ENCODE data around the gene QRICH1.

The QRICH1 gene

DNA sequence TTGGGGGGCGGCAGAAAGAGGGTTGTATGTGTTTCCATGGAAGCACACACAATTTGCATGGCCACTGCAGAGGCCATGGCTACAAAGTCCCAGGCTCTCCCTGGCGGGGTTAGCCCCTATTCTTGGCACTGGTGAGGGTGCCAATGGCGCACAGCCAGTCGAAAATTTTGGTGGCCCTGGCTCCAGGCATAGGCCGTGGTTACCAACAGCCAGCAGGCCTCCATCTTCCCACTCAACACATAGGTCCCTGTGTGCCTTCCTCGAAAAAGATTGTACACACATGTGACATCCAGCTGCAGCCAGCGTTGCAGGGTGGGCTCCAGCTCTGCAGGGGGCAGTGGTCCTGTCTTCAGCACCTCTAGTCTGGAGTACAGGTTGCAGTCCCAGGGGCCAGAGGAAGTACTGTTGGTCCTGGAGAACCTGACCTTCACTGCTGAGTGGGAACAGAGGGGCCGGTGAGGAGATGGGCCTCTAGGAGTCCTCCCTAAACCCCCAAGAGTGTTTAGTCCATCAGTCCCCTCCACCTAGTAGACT lies 96.7 kb downstream of the QRICH1 start:
- no peak for FAIRE-seq

DNA sequence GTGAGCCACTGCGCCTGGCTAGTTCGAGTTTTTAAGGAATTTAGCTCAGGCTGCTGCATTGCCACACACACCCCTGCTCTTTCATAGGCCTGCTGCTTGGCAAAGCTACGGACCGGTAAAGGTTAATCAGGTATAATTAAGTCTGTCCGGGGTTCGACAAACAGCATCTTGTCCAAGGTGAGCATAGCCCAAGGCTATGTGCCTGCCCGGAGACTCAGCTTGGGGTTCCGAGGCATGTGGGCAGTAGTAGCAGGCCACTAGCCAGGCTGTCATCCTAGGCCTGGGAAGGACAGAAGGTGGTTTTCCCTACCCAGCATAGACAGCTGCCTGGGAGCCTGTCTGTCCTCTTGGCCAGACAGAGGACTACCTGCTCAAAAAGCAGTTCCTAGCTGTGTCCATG lies 97.2 kb downstream of the QRICH1 start:
- FAIRE-seq: no peak

DNA sequence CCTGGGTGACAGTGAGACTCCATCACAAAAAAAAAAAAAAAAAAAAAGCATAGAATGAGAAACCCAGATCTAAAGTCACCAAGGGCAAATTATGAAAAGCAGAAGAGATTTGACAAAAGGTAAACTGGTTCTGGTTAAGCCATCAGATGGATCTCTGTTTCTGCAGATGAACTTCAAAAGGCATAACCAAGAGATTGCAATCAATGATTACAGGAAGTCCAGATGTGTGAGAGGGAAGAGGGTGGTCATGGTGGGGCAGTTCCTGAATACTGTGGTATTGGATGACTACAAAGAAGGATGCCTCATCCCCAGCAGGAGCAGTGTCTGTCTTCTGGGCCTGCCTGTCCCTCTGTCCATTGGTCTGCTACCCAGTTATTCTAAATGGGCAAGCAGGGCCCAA lies 100.0 kb downstream of the QRICH1 start:
- no peak for FAIRE-seq

DNA sequence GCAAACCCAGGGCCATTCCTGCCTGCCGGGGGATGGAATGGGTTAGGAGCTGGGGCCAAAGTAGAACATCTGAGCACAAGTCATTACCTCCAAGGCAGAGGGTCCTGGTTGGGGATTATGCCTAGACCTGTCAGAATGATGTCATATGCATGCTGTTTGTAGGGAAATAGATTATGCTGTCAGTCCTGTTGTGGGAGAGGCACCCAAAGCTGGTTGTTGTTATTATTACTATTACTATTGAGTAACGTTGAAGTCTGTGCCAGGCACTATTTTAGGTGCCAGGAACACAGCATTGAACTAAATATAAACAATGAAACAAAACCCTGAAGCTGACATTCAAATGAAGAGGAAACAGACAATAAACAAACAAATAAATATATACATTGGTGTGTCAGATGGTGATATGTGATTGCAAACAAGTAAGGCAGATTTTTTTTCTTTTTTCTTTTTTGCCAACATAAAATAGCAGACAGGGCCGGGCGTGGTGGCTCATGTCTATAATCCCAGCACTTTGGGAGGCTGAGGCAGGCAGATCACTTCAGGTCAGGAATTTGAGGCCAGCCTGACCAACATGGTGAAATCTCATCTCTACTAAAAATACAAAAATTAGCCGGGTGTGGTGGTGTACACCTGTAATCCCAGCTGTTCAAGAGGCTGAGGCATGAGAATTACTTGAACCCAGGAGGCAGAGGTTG lies 101.9 kb downstream of the QRICH1 start:
- no peak for FAIRE-seq

DNA sequence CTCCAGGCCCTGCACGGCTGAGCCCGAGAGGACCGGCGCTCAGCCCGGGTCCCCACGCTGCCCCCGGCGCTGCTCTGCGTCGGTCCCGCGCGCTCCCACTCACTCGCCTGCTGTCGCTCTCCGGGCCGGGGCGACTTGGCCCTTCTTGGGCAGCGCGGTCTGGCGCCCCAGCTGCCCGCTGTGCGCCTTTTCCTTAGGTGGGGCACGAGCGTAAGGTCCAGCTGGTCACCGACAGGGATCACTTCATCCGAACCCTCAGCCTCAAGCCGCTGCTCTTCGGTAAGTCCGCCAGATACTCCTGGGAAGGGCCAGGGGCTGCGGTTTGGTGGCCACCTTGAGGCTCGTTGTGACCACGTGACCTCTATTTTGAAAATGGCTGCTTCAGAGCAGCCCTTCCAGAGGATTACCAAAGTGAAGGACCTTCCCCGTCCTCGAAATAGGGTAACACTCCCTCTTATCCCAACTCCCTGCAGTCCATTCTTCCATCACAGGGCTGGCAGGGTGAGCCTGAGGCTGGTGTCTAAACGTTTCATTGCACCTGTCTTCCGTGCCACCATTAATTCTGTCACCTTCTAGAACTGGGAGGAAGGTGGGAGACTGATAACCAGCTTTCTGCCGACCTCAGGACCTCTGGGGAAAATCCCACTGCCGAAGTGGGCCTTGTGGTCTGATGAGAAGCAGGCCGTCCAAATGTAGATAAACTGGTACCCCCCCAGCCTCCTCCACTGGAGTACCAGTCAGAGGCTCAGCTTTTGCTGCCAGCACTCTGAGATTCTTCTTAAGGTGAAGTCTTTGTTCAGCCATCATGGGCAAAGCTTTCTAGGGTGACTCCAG lies 103.0 kb downstream of the QRICH1 start:
- no peak for FAIRE-seq

DNA sequence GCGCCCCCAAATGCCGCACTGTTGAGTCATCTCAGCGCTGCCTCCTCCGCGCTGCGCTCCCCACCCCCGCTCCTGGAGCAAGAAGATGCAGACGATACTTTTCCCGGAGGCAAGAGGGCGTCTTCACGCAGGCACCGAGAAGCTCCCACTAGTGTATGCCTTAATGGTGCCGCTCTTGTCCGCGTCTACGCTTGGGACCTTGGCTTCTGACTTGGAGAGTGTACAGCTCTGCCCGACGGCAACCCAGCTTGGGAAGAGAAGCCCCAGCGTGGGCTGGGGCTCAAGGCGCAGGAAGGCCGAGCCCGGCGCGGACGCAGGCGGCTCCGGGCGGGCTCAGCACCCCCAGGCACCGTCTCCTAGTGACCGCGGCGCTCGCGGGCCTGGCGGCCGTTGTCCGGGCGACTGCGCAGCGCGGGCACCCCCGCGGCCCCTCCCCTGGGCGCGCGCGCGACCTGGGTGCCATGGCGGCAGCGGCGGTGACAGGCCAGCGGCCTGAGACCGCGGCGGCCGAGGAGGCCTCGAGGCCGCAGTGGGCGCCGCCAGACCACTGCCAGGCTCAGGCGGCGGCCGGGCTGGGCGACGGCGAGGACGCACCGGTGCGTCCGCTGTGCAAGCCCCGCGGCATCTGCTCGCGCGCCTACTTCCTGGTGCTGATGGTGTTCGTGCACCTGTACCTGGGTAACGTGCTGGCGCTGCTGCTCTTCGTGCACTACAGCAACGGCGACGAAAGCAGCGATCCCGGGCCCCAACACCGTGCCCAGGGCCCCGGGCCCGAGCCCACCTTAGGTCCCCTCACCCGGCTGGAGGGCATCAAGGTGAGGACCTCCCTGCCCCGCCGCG lies 103.9 kb downstream of the QRICH1 start, which contains the start of gene P4HTM:
Gene P4HTM, plus strand, starts transcription at position 446 of the 840 bp plus-strand sequence. Its CDS starts 16 bp downstream, at position 462.
- no peak for FAIRE-seq

DNA sequence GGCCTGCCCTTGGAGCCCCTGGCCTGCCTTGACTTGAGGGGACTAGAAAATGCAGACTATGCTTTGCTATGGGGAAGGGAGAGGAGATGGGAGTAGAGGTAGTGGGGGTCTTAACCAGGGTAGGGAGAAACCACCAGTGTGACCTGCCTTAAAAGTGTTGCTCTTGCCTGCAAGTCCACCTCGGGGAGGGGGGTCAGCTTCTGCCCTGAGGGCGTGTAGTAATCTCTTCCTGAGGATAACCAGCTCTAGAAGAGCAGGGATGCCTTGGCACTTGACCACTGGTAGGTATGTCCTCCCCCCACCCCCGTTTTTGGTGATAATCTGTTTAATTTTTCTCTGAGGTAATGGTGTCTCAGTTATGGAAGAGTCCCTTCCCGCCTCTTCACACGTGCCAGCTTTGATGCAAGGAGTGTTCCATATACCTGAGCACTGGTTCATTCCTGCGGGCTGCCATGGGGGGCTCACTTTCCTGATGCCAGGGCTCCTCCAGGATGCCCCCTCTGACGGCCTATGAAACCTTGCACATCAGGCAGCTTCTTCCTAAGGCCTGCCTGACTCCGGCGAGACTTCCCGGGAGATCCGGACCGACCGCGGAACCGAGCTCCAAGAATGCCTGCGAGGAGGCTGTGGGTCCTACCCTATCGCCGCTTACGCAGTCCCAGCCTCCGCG lies 104.6 kb downstream of the QRICH1 start:
- FAIRE-seq: no peak

DNA sequence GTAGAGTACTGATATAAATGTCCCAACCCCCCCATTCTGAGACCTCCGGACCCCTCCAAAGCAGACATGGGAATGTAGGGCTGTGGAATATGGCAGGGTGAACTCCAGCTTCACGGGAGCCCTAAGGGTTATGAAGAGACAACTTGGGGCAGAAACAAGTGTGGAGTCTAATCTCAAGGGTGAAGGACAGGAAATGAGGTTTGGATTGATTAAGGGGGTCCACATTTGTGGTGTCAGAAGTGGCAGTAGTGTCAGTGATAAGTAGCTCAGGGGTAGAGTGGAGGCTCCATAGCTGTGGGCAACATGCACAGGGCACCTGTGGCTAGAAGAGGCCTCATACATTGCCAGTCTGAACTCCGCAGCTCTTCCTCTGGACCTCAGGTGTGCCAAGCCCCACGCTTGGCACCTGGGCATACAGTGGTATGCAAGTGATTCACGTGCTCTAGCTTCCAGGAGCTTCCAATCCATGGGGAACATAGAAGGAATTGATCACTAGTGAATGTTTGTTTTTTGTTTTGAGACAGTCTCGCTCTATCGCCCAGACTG lies 108.0 kb downstream of the QRICH1 start:
- no peak for FAIRE-seq

DNA sequence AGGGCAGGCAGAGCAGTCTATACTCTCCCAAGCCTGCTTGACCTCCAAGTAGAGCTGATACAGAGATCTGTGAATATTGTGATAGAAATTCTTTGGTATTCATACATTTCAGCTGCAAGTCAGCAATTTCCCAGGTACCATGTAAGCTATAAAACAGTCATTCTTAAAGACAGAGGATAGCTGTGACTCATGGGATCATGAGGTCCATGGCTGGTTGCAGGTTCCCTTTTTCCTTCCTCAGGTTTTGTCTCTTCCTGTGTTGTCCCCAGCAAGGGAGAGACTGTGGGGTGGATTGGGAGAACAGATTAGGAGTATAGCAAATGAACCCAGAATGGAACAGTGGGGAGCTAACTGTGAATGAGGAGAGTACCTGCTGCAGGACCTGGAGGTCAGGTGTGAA lies 109.2 kb downstream of the QRICH1 start:
- FAIRE-seq: no peak

DNA sequence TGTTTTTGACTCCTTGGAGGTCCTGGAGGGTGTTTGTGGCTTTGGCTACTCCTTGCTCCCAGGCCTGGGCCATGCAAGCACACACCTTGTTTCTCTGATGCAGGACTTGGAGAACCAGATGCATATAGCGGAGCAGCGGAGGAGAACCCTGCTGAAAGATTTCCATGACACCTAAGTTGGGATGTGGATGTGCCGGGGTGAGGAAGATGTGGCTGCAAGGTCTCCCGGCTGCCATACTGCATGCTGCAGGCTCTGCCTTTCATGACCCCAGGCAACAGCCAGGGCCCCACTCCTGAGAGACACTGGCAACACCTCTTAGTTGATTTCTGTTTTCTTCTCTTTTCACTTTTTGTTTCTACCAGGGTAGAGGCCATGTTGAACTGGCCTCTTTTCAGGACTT lies 110.8 kb downstream of the QRICH1 start:
- no peak for FAIRE-seq

DNA sequence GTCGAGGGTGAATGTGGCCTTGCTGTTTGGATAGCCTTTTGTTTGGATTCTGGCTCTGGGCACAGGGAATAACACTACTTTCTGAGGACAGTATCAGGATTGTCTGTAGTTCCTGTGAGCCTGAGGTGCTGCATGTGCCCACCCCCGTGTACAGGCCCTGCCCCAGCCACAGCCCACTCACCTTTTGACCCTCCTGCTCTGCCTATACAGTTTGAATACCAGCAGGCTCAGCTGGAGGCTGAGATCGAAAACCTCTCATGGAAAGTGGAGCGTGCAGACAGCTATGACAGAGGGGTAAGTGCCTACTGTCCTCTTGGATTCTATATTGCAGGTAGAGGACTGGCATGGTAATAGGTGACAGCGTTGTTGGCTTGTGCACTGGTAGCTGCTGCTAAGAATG lies 111.2 kb downstream of the QRICH1 start:
- FAIRE-seq: no peak

DNA sequence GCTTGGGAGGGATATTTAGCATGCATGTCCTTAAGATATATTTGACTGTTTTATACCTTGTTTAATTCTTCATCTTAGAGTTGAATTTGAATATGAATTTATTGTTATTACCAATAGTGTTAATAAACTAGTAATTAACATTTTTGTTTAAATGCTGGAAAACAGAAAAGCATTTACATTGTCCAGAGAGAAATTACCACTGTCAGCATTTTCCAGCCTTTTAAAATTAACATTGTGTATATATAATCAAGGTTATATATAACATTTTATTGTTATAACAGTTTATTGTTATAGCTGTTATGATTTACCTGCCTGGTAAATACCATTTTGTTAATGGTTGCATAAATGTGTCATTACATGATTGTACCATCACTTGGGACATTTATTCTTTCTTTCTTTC lies 111.9 kb downstream of the QRICH1 start:
- FAIRE-seq: peak; percentile 59

DNA sequence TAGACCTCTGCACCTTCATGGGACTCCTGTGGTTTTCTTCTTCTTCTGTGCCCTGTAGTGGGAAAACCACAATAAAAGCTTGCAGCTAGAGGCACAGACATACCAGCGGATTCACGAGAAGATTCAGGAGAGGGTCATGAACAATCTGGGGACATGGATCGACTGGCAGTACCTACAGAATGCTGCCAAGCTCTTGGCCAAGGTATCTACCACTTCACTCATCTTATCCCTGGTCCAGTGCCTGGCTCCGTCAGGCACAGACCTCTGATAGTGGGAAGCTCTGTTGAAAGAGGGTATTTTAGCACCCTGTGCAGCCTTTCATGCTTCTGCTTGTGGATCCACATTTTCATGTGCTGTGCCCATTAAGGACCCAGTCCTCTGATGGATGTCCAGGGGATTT lies 113.6 kb downstream of the QRICH1 start:
- FAIRE-seq: no peak
